C4-2B (cell line): ENCODE data around the gene MIA2.
"Not testable (repeated sequence)": the region's sequence is repeated elsewhere in the genome, so short reads cannot be mapped to it uniquely, and the experiment has no call there.

ENCODE experiments used
- H3K27ac ChIP-seq: fragments of 450-650 bp; 2 replicates; pipeline ENCODE4 v1.5.1; 2017
- CTCF ChIP-seq: fragments of 450-650 bp; conservative IDR thresholded peaks from 2 replicates; pipeline ENCODE4 v1.5.1; 2017; ENCODE audit warnings: mild to moderate bottlenecking
- ZFX ChIP-seq: fragments of 450-650 bp; IDR thresholded peaks from 2 replicates; pipeline ENCODE4 v1.6.1; 2017

MIA2 gene

GRCh38 chr14:39316830-39317553, 83.3 kb downstream of the MIA2 start:
- no peak overlapping the region; the same call in 1 of the 2 replicates for H3K27ac ChIP-seq
- TF ChIP-seq CTCF (no peak), ZFX (no peak)

DNA sequence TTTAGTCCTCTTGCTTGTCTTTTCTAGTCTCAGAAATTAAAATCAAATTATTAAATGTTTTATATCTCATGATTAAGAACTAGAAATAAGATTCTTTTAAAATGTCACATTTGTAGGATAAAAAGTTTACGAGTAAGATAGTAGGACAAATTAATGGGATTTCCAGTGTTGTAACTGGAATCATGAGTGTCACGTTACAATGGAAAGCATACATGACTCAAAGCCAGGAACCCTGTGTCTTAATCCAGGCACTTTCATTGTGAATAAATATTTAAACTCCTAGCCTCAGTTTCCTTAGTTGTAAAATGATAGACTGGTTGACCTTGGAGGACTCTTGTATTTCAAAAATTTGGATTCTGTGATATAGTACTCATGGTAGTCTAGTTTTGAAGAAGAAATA, 84.9 kb downstream of the MIA2 start:
- TF ChIP-seq CTCF: no peak
- no peak for TF ChIP-seq ZFX
- no peak overlapping the region for H3K27ac ChIP-seq

DNA sequence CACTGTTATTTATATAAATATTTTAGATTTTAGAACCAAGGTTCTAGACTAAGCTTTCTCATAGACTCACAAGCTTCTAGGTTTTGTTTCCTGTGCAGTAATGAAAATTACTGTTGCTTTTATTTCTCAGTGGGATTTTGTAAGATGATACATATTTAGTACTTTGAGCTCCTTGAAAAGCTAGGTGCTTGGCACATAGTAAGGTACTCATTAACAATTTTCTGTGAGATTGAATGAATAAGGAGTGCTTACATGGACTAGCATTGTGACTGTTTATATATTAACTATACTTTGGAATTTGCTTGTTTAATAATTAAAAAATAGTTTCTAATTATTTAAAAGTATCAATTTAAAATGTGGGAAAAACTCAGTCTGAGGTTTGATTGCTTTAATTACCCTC, 85.7 kb downstream of the MIA2 start:
- TF ChIP-seq ZFX (no peak), CTCF (no peak)
- H3K27ac ChIP-seq: no peak overlapping the region

DNA sequence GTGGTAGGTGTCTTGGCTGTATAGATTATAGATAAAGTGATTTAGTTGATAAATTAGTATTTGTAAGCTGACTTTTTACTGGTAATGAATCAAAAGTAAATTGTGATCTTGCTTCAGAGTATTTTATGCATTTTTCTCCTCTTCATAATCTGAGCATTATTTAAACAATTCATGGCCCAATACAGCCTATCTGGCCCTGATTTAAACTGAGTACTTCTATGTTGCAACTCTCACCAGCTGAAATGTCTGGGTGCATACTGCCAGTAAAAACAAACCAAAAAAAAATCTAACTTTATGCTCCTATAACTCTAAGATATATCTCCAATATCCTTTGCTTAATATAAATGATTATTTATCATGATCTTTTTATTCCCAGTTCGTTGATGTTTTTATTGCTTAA, 86.6 kb downstream of the MIA2 start:
- no peak overlapping the region for H3K27ac ChIP-seq
- TF ChIP-seq CTCF (no peak), ZFX (no peak)

DNA sequence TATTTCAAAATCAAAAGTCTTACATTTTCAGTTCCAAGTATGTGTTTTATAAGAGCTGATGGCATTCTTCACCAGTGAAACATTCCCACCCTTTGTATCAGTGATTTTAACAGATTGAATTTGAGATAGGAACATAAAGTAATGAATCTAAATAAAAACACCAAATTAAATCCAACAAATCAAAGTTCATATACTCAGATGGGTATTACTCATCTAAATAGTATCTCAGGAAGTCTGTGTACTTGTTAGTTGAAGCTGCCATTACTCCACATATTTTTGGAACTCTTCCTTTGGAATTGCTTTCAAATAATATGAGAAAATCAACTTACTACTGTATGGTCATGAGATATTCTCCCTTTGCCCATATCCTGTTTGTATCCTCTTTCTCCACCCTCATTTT, 89.1 kb downstream of the MIA2 start:
- no peak for TF ChIP-seq CTCF
- no peak for TF ChIP-seq ZFX
- no peak overlapping the region for H3K27ac ChIP-seq

DNA sequence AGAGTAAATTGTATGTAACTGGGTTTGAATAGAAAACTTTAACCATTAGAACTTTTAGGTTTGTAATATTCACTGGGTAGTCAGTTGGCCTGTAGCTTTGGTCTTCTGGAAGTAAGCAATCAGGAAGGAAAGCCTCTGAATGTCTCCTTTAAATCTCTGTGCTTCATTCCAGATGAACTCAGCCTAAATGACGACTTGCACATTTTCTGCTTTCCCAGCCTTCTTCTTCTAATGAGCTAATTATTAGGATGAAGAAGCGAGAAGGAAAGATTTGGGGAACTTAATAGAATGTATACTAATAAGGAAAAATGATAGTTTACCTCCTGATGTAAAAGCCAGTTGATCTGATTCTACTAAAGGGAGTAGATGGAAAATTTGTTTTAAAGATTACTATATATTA, 90.4 kb downstream of the MIA2 start:
- TF ChIP-seq CTCF: no peak
- no peak for TF ChIP-seq ZFX
- no peak overlapping the region for H3K27ac ChIP-seq

DNA sequence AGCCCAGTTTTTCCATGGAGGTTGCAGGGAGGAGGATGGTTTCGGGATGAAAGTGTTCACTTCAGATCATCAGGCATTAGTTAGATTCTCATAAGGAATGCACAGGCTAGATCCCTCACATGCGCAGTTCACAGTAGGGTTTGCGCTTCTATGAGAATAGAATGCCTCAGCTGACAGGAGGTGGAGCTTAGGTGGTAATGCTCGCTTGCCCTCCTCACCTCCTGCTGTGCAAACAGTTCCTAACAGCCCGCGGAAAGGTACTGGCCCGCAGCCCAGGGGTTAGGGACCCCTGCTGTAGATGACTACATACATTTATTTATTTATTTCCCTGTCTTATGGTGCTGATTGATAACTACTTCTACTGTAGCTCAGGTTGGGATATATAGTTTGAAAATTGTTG, 105.3 kb downstream of the MIA2 start:
- TF ChIP-seq CTCF (no peak), ZFX (no peak)
- H3K27ac ChIP-seq: no peak overlapping the region

GRCh38 chr14:39341126-39341525, 107.4 kb downstream of the MIA2 start:
- not testable (repeated sequence) for H3K27ac ChIP-seq
